NB4 (cell line): Measurements from ENCODE around the gene CLEC16A.

Experiments
- MYC ChIP-seq: IDR thresholded peaks from 2 replicates; pipeline ENCODE4 v1.6.1; 2011; ENCODE audit warnings: low read depth, low read length
- POLR2A ChIP-seq: IDR thresholded peaks from 2 replicates; pipeline ENCODE4 v1.6.1; 2011; ENCODE audit warnings: mild to moderate bottlenecking; ENCODE audit not compliant: insufficient read length; ENCODE audit errors: extremely low read depth
- TF ChIP-seq, protein P1 (sequence below): IDR thresholded peaks from one replicate; pipeline ENCODE4 v1.5.1; 2012; ENCODE audit warnings: low read depth, low read length

GRCh38 chr16:11017499-11017898 is 73.1 kb downstream of the CLEC16A start:
- TF ChIP-seq, protein P1, sequence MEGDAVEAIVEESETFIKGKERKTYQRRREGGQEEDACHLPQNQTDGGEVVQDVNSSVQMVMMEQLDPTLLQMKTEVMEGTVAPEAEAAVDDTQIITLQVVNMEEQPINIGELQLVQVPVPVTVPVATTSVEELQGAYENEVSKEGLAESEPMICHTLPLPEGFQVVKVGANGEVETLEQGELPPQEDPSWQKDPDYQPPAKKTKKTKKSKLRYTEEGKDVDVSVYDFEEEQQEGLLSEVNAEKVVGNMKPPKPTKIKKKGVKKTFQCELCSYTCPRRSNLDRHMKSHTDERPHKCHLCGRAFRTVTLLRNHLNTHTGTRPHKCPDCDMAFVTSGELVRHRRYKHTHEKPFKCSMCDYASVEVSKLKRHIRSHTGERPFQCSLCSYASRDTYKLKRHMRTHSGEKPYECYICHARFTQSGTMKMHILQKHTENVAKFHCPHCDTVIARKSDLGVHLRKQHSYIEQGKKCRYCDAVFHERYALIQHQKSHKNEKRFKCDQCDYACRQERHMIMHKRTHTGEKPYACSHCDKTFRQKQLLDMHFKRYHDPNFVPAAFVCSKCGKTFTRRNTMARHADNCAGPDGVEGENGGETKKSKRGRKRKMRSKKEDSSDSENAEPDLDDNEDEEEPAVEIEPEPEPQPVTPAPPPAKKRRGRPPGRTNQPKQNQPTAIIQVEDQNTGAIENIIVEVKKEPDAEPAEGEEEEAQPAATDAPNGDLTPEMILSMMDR = no peak
- TF ChIP-seq POLR2A (no peak), MYC (no peak)
